Epithelial cell of proximal tubule (primary cell): ENCODE data around the gene CHCHD1. TPM values are rescaled to one million over a fixed set of nuclear protein-coding genes. Genes with fewer than 3 reads are reported as not detected.
"Not testable (repeated sequence)": the region's sequence is repeated elsewhere in the genome, so short reads cannot be mapped to it uniquely, and the experiment has no call there.

Source experiments
- DNase-seq: peaks from one replicate; pipeline ENCODE4 v3.0.0-alpha.2; 2011; ENCODE audit warnings: low read depth
- H3K4me3 ChIP-seq: 2 replicates; pipeline ENCODE4 v1.5.1; 2011; ENCODE audit warnings: low read depth, mild to moderate bottlenecking, low read length
- total RNA-seq: library from RNA; depleted of rRNA; stranded (reverse); fragments of >200 nt; gene quantifications from 2 replicates; pipeline ENCODE4 v1.2.3, GENCODE V29; 2015
- TF ChIP-seq, protein P1 (sequence below): conservative IDR thresholded peaks from 2 replicates; pipeline ENCODE4 v1.5.1; 2012; ENCODE audit warnings: low read depth, mild to moderate bottlenecking, low read length

CHCHD1 gene
- total RNA-seq, 1 donor from 2014 or later, result 62.5 TPM

DNA sequence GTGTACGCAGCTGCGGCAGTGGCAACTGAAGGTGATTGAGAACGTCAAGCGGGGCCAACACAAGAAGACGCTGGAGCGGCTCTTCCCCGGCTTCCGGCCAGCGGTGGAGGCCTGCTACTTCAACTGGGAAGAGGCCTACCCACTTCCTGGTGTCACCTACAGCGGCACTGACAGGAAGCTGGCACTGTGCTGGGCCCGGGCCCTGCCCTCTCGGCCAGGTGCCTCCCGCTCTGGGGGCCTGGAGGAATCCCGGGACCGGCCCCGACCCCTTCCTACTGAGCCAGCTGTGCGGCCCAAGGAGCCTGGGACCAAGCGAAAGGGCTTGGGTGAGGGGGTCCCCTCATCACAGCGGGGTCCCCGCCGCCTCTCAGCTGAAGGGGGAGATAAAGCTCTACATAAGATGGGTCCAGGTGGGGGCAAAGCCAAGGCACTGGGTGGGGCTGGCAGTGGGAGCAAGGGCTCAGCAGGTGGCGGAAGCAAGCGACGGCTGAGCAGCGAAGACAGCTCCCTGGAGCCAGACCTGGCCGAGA, 10.1 kb downstream of the CHCHD1 start:
- H3K4me3 ChIP-seq, result no peak overlapping the region
- TF ChIP-seq, protein P1, sequence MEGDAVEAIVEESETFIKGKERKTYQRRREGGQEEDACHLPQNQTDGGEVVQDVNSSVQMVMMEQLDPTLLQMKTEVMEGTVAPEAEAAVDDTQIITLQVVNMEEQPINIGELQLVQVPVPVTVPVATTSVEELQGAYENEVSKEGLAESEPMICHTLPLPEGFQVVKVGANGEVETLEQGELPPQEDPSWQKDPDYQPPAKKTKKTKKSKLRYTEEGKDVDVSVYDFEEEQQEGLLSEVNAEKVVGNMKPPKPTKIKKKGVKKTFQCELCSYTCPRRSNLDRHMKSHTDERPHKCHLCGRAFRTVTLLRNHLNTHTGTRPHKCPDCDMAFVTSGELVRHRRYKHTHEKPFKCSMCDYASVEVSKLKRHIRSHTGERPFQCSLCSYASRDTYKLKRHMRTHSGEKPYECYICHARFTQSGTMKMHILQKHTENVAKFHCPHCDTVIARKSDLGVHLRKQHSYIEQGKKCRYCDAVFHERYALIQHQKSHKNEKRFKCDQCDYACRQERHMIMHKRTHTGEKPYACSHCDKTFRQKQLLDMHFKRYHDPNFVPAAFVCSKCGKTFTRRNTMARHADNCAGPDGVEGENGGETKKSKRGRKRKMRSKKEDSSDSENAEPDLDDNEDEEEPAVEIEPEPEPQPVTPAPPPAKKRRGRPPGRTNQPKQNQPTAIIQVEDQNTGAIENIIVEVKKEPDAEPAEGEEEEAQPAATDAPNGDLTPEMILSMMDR, result no peak
- DNase-seq, result no peak

DNA sequence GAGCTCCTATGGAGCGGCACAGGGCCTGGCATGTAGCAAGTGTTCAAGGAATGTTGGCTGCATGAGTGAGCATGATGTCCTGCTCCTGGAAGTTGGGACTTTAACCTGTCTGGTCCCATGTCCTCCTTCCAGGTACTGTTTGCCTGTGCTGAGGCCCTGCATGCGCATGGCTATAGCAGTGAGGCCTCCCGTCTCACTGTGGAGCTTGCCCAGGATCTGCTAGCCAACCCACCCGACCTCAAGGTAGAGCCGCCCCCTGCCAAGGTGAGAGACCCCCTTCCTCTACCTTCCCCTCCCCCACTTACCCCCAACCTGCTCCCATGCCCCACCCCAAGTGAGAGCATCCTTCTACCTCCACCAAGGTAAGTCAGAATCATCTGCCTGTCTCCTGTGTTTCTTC, 11.6 kb downstream of the CHCHD1 start:
- TF ChIP-seq, protein P1, result no peak
- H3K4me3 ChIP-seq, result no peak overlapping the region

DNA sequence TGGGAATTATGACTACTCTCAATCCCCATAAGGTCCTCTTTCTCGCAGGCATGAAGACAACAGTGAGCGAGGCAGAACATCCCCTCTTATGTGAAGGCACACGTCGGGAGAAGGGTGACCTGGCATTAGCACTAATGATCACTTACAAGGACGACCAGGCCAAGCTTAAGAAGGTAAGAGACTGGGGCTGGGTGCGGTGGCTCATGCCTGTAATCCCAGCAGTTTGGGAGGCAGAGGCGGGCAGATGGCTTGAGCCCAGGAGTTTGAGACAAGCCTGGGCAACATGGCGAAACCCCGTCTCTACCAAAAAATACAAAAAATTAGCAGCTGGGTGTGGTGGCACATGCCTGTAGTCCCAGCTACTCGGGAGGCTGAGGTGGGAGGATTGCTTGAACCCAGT, 13.6 kb downstream of the CHCHD1 start:
- DNase-seq, H3K4me3 ChIP-seq: not testable (repeated sequence)

More for the DNA sequence above, 11.6 kb downstream of the CHCHD1 start:
- no peak for DNase-seq

DNA sequence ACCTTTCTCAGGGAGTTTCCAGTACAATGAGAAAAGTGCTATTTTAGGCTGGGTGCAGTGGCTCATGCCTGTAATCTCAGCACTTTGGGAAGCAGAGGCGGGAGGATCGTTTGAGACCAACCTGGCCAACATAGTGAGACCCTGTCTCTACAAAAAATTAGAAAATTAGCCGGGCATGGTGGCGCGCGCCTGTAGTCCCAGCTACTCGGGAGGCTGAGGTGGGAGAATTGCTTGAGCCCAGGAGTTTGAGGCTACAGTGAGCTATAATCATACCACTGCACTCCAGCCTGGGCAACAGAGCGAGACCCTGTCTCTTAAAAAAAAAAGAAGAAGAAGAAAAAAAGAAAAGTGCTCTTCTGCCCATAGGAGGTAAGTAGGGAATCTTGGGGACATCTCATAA, 14.2 kb downstream of the CHCHD1 start:
- H3K4me3 ChIP-seq, DNase-seq: not testable (repeated sequence)

DNA sequence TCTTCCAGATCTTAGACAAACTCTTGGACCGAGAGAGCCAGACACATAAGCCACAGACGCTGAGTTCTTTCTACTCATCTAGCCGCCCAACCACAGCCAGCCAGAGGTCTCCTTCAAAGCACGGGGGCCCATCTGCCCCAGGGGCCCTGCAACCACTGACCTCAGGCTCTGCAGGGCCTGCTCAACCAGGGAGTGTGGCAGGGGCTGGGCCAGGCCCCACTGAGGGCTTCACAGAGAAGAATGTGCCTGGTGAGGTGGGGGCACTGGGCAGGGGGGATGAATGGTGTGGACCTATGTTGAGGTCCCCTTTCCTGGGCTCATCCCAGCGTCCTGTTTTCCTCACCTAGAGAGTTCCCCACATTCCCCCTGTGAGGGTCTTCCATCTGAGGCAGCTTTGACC, 14.9 kb downstream of the CHCHD1 start:
- TF ChIP-seq, protein P1, result no peak
- no peak overlapping the region for H3K4me3 ChIP-seq
- DNase-seq, result no peak

DNA sequence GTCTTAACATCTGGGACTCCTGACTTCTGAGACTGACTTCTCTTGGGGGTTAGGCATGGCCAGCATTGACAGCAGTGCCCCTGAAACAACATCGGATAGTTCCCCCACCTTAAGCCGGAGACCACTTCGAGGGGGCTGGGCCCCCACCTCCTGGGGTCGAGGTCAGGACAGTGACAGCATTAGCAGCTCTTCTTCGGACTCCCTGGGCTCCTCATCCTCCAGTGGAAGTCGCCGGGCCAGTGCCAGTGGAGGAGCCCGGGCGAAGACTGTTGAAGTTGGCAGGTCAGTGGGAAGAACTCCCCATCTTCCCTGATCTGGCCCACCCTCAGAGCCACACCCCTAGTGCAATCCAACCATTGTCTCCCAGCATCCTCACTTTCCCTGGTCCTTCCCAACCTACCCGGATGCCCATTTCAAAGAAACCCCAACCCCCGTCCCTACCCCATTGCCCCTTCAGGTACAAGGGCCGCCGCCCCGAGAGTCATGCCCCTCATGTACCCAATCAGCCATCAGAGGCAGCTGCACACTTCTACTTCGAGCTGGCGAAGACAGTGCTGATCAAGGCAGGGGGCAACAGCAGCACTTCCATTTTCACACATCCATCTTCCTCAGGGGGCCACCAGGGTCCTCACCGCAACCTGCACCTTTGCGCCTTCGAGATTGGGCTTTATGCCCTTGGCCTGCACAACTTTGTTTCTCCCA, 15.6 kb downstream of the CHCHD1 start:
- DNase-seq, result no peak
- TF ChIP-seq, protein P1, result no peak
- no peak overlapping the region for H3K4me3 ChIP-seq

DNA sequence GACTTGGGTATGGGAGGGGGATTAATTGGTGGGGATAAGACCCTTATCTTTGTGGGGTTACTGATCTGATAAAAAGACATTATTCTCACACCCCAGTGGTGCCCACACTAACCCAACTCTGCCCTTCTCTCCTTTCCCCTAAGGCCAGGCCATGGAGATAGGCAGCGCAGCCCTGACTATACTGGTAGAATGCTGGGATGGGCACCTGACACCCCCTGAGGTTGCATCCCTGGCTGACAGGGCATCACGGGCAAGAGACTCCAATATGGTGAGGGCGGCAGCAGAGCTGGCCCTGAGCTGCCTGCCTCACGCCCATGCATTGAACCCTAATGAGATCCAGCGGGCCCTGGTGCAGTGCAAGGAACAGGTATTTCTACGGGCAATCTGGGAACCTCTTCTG, 16.2 kb downstream of the CHCHD1 start:
- TF ChIP-seq, protein P1, result no peak
- H3K4me3 ChIP-seq, result no peak overlapping the region
- DNase-seq, result no peak

DNA sequence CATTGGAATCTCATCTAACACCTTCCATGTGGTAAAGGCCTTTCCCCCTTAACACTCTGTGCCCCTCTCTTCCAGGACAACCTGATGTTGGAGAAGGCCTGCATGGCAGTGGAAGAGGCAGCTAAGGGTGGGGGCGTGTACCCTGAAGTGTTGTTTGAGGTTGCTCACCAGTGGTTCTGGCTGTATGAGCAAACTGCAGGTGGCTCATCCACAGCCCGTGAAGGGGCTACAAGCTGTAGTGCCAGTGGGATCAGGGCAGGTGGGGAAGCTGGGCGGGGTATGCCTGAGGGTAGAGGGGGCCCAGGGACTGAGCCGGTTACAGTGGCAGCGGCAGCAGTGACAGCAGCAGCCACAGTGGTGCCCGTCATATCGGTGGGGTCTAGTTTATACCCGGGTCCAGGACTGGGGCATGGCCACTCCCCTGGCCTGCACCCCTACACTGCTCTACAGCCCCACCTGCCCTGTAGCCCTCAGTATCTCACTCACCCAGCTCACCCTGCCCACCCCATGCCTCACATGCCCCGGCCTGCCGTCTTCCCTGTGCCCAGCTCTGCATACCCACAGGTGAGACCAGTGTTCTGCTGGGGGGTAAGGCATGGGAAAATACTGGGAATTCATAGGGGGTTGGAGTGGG, 17.2 kb downstream of the CHCHD1 start:
- no peak overlapping the region for H3K4me3 ChIP-seq
- DNase-seq, result no peak
- TF ChIP-seq, protein P1, result no peak
